Measurements from ENCODE around the gene PNKP.

Gene PNKP

DNA sequence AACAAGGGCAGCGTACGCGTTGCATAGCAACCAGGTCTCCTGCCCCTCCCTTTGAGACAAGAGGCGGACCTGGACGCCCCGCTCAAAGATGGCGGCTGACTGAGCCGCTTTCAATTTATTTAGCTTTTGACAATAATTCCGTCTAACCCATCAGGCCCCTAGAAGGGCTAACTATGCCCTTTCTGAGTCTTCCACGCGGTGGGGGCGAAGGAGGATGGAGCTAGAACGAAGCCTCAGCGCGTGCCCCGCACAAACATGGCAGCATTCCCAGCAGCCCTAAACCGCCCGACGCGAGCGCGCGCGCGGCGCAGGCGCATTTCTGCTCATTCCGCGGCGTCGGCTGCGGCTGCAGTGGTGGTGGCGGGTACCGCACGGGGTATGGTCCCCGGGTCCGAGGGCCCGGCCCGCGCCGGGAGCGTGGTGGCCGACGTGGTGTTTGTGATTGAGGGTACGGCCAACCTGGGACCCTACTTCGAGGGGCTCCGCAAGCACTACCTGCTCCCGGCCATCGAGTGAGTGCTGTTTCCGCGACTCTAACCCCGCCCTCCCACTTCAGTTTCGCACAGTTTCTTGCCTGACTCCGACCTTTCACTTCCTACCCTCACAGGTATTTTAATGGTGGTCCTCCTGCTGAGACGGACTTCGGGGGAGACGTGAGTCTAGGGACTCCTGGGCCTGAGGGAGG is 49.3 kb downstream of the PNKP start, which contains the start of gene MED25:
TSS of gene MED25 (plus strand) at position 326 of the 685 bp plus-strand sequence. CDS start at position 379, 53 bp downstream.
- no peaks in the 10 kb centered on the region; the same call in 1 of the 2 replicates for H3K36me3 ChIP-seq (ENCODE audit: control insufficient read depth, insufficient read depth, low read length)
- H3K27ac ChIP-seq (ENCODE audit: low read length): no peak within 1 kb of the TSS
- 0 out of 2 replicates have a peak, but pooled peaks cover 1% of the 10 kb centered on the region for H3K4me1 ChIP-seq (ENCODE audit: control insufficient read depth, insufficient read depth, low read length)
- H3K27me3 ChIP-seq (ENCODE audit: control insufficient read depth, insufficient read depth, low read length): no peaks in the 10 kb centered on the region
- no CpG with 5 or more reads among the region's 57 CpGs for WGBS (ENCODE audit: insufficient coverage, insufficient read length)
- DNase-seq (ENCODE audit: low read depth, low spot score): no peak
- no peaks in the 10 kb centered on the region for H3K9me3 ChIP-seq (ENCODE audit: control insufficient read depth, insufficient read depth, low read length)
- peak within 1 kb of the TSS; percentile 71 for H3K4me3 ChIP-seq (ENCODE audit: low read length)

GRCh38 chr19:49816590-49816989 is 50.8 kb downstream of the PNKP start:
- Histone ChIP-seq H3K4me3 (ENCODE audit: low read length) (no peak overlapping the region), H3K36me3 (ENCODE audit: control insufficient read depth, insufficient read depth, low read length) (no peaks in the 10 kb centered on the region), H3K9me3 (ENCODE audit: control insufficient read depth, insufficient read depth, low read length) (no peaks in the 10 kb centered on the region), H3K27me3 (ENCODE audit: control insufficient read depth, insufficient read depth, low read length) (no peaks in the 10 kb centered on the region), H3K27ac (ENCODE audit: low read length) (no peak overlapping the region), H3K4me1 (ENCODE audit: control insufficient read depth, insufficient read depth, low read length) (0 out of 2 replicates have a peak, but pooled peaks cover 1% of the 10 kb centered on the region)
- no CpG with 5 or more reads among the region's 14 CpGs for WGBS (ENCODE audit: insufficient coverage, insufficient read length)
- no peak for DNase-seq (ENCODE audit: low read depth, low spot score)

DNA sequence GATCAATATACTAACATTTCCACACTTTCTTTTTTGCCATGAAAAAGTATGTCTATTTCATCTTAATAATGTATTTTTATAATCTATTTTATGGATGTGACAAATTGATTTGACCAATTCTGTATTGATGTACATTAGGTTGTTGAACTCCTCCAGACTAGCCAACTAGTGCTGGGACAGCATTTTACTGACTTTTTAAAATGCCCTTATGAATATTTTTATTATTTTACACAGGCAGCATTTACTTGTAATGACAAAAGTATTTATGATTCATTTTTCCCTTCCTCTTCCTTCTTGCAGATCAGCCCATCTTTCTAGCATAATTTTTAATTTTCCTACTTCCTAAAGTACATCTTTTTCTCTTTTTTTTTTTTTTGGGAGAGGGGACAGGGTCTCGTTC is 53.4 kb downstream of the PNKP start:
- peaks cover 6% of the 10 kb centered on the region for H3K4me1 ChIP-seq (ENCODE audit: control insufficient read depth, insufficient read depth, low read length)
- no peak for DNase-seq (ENCODE audit: low read depth, low spot score)
- no CpG with 5 or more reads among the region's 1 CpG for WGBS (ENCODE audit: insufficient coverage, insufficient read length)
- no peaks in the 10 kb centered on the region for H3K27me3 ChIP-seq (ENCODE audit: control insufficient read depth, insufficient read depth, low read length)
- no peaks in the 10 kb centered on the region for H3K9me3 ChIP-seq (ENCODE audit: control insufficient read depth, insufficient read depth, low read length)
- no peaks in the 10 kb centered on the region for H3K36me3 ChIP-seq (ENCODE audit: control insufficient read depth, insufficient read depth, low read length)
- no peak overlapping the region for H3K4me3 ChIP-seq (ENCODE audit: low read length)
- H3K27ac ChIP-seq (ENCODE audit: low read length): no peak overlapping the region

GRCh38 chr19:49812997-49813861 is 54.1 kb downstream of the PNKP start, which contains the start of gene FUZ:
Gene FUZ, minus strand, starts transcription at chr19:49813292. Its CDS starts 186 bp downstream, at chr19:49813106.
- no CpG with 5 or more reads among the region's 45 CpGs for WGBS (ENCODE audit: insufficient coverage, insufficient read length)
- Histone ChIP-seq H3K4me3 (ENCODE audit: low read length) (peak within 1 kb of the TSS; percentile 89; the same call in 1 of the 2 replicates), H3K36me3 (ENCODE audit: control insufficient read depth, insufficient read depth, low read length) (no peaks in the 10 kb centered on the region), H3K27ac (ENCODE audit: low read length) (no peak within 1 kb of the TSS), H3K9me3 (ENCODE audit: control insufficient read depth, insufficient read depth, low read length) (no peaks in the 10 kb centered on the region), H3K4me1 (ENCODE audit: control insufficient read depth, insufficient read depth, low read length) (peaks cover 5% of the 10 kb centered on the region), H3K27me3 (ENCODE audit: control insufficient read depth, insufficient read depth, low read length) (no peaks in the 10 kb centered on the region)
- DNase-seq (ENCODE audit: low read depth, low spot score): peak; percentile 96

DNA sequence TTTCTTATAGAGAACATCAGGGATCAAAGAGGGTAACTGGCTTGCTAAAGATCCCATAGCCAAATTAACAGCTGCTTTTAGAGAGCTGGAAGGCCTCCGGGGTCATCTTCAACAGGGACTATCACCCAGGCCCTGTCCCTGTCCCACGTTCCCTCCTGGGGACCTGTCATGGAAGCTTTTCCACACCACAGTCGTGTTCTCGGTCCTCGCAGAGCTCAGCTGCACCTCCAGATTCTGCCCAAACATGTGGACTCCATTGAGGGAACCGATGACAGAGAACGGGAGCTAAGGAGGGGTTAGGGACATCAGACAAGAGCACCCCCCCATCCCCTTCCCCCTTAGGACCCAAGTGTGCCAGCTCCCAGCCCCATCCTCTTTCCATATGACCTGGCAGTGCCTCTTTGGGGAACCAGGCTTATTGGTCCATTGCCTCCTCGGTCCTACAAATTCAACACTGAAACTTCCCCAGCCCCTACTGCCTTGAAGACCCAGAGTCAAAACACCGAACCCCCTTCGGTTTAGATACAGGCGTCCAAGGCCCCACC is 54.9 kb downstream of the PNKP start:
- Histone ChIP-seq H3K27ac (ENCODE audit: low read length) (no peak overlapping the region), H3K4me1 (ENCODE audit: control insufficient read depth, insufficient read depth, low read length) (peaks cover 5% of the 10 kb centered on the region), H3K36me3 (ENCODE audit: control insufficient read depth, insufficient read depth, low read length) (no peaks in the 10 kb centered on the region), H3K9me3 (ENCODE audit: control insufficient read depth, insufficient read depth, low read length) (no peaks in the 10 kb centered on the region), H3K27me3 (ENCODE audit: control insufficient read depth, insufficient read depth, low read length) (no peaks in the 10 kb centered on the region), H3K4me3 (ENCODE audit: low read length) (peak overlapping the region; percentile 89; the same call in 1 of the 2 replicates)
- no peak for DNase-seq (ENCODE audit: low read depth, low spot score)
- no CpG with 5 or more reads among the region's 11 CpGs for WGBS (ENCODE audit: insufficient coverage, insufficient read length)

DNA sequence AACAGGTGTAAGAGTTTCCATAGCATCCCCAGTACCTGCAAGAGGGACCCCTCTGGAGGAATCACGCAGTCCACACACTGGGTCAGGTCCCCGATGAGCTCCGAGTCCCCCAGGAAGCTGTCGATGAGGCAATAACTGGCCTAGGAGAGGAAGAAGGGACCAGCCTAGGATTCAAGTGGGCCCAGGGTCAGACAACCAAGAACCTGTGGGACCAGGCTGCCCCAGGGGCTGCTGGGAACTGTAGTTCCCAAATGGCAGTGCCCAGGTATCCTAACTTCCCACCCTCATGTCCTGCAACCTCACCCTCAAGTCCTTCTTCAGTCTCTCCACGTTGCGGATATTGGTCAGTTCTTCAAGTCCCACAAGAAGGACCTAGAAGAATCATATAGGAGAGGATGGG is 56.0 kb downstream of the PNKP start:
- Histone ChIP-seq H3K36me3 (ENCODE audit: control insufficient read depth, insufficient read depth, low read length) (peaks cover 3% of the 10 kb centered on the region; the same call in 1 of the 2 replicates), H3K4me3 (ENCODE audit: low read length) (no peak overlapping the region), H3K27ac (ENCODE audit: low read length) (no peak overlapping the region), H3K9me3 (ENCODE audit: control insufficient read depth, insufficient read depth, low read length) (no peaks in the 10 kb centered on the region), H3K27me3 (ENCODE audit: control insufficient read depth, insufficient read depth, low read length) (no peaks in the 10 kb centered on the region), H3K4me1 (ENCODE audit: control insufficient read depth, insufficient read depth, low read length) (peaks cover 5% of the 10 kb centered on the region)
- DNase-seq (ENCODE audit: low read depth, low spot score): no peak
- WGBS (ENCODE audit: insufficient coverage, insufficient read length): no CpG with 5 or more reads among the region's 6 CpGs

All from iPS DF 6.9 (cell line).